HG02642 (cell line): ENCODE measurements around the gene RAMP3.
A peak's percentile ranks its signal among the peaks of the same experiment; 100 is the strongest.
"Not testable (repeated sequence)": the region's sequence is repeated elsewhere in the genome, so short reads cannot be mapped to it uniquely, and the experiment has no call there.

ENCODE experiments used
- ATAC-seq: cut with Tn5 transposase; IDR thresholded peaks from one replicate; pipeline ENCODE4 v1.9.1; 2021; ENCODE audit warnings: mild to moderate bottlenecking; ENCODE audit not compliant: unreplicated experiment, poor library complexity

The RAMP3 gene

GRCh38 chr7:45155357-45155900 is 2.2 kb upstream of the RAMP3 start:
- no peak for ATAC-seq

GRCh38 chr7:45155941-45156340 is 1.6 kb upstream of the RAMP3 start:
- ATAC-seq, result no peak

GRCh38 chr7:45156516-45157272 is 897 bp upstream of the RAMP3 start:
- no peak for ATAC-seq

GRCh38 chr7:45157286-45157652 is 322 bp upstream of the RAMP3 start:
- ATAC-seq, result no peak

GRCh38 chr7:45158471-45158870 is 880 bp downstream of the RAMP3 start:
- ATAC-seq, result no peak

GRCh38 chr7:45159296-45159695 is 1.7 kb downstream of the RAMP3 start:
- ATAC-seq, result no peak

- ATAC-seq, result peak; percentile 49
These were observed 2.9 kb downstream of the RAMP3 start for GRCh38 chr7:45160417-45160881.

GRCh38 chr7:45161138-45161537 is 3.5 kb downstream of the RAMP3 start:
- ATAC-seq, result no peak

GRCh38 chr7:45161842-45162241 is 4.3 kb downstream of the RAMP3 start:
- no peak for ATAC-seq

GRCh38 chr7:45162311-45162845 is 4.8 kb downstream of the RAMP3 start:
- no peak for ATAC-seq

- ATAC-seq, result no peak
These were observed 5.5 kb downstream of the RAMP3 start for GRCh38 chr7:45162943-45163691.

- no peak for ATAC-seq
These were observed 6.1 kb downstream of the RAMP3 start for GRCh38 chr7:45163692-45164052.

GRCh38 chr7:45164271-45164670 is 6.7 kb downstream of the RAMP3 start:
- ATAC-seq, result not testable (repeated sequence)

GRCh38 chr7:45165857-45166256 is 8.3 kb downstream of the RAMP3 start:
- no peak for ATAC-seq

- ATAC-seq, result no peak
These were observed 14.4 kb downstream of the RAMP3 start for GRCh38 chr7:45171946-45172345.

- no peak for ATAC-seq
These were observed 16.2 kb downstream of the RAMP3 start for GRCh38 chr7:45173596-45174327.

- no peak for ATAC-seq
These were observed 16.7 kb downstream of the RAMP3 start for GRCh38 chr7:45174328-45174610.

- no peak for ATAC-seq
These were observed 17.6 kb downstream of the RAMP3 start for GRCh38 chr7:45174966-45175765.

GRCh38 chr7:45176091-45176490 is 18.5 kb downstream of the RAMP3 start:
- no peak for ATAC-seq
